NOMO-1 (cell line): ENCODE results near the gene CNTNAP1.
"Not testable (repeated sequence)": the region's sequence is repeated elsewhere in the genome, so short reads cannot be mapped to it uniquely, and the experiment has no call there.

Experiments
- DNase-seq, 2 experiments: peaks; one replicate each; lab custom pipeline; 2025; ENCODE audit not compliant: unreplicated experiment in 2 of 2; lab: John Stamatoyannopoulos, UW

Gene CNTNAP1

DNA sequence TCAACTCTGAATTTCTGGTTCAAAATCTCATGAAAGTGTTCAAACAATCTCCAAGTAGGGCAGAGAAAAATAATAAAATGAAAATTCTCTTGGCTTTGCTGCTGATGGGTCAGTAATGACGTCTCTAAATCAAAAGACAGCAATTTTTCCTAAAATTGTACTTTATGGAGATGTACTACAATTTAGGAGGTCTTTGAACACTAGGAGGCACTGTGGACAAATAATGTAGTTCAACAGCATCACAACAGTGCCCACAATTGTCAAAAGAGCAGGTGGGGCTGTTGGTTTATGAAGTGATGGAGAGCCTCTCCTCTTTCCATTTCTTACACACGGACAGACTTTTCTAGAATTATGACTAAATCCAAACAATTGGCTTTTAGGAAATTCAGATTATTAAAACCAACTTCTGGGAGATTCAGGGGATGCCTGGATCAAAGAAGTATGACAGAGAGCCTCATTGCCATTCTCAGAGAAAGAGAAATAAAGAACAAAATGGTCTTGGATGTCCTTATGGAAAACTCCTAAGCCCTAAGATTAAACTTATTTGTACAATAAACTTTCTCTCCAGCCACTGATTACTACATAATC, 38.8 kb downstream of the CNTNAP1 start:
- peak; percentile 17 to 62 for DNase-seq

DNA sequence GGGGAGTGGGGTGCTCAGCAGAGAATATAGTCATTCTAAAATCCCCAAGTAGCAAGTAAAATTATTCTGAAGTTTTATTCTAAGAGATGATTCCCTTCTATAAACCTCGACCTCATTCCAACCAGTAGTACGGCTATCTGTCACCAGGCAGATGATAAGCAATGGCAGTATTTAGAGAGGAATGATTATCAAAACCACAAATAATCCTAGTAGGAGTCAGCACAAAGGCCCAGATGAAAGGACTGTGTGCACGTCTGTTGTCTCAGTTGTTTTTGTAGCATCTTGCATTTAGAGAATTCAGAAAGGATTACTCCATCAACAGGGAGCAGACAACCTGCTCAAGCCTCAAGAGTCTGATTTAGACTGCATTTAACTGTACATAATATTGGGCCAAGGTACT, 41.3 kb downstream of the CNTNAP1 start:
- no peak for DNase-seq

GRCh38 chr17:42725143-42725542, 42.8 kb downstream of the CNTNAP1 start:
- DNase-seq, result no peak

DNA sequence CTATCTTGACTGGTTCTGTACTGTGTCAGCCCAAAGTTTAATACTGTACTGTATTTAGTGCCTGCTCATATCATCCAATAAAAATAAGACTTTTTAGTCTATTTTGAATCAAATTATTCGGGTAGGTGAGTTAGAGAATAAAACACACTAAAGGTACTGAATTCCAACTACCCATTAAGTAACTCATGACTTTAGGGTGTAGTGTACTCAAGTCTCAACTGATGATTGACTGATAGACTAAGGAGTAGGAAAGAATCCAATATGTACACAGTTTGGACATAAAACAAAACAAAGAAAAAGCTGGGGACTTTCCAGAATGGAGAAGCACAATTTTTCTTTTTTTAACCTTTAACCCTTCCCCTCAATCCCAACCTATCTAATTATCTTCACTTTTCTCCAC, 58.4 kb downstream of the CNTNAP1 start:
- DNase-seq, result no peak

DNA sequence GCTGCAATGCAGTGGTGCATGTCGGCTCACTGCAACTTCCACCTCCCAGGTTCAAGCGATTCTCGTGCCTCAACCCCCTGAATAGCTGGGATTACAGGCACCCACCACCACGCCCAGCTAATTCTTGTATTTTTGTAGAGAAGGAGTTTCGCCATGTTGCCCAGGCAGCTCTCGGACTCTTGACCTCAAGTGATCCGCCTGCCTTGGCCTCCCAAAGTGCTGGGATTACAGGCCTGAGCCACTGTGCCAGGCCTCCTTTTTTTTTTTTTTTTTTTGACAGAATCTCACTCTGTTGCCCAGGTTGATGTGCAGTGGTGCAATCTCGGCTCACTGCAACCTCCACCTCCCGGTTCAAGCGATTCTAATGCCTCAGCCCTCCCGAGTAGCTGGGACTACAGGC, 60.6 kb downstream of the CNTNAP1 start:
- not testable (repeated sequence) for DNase-seq

GRCh38 chr17:42743595-42744282, 61.4 kb downstream of the CNTNAP1 start:
- no peak for DNase-seq

DNA sequence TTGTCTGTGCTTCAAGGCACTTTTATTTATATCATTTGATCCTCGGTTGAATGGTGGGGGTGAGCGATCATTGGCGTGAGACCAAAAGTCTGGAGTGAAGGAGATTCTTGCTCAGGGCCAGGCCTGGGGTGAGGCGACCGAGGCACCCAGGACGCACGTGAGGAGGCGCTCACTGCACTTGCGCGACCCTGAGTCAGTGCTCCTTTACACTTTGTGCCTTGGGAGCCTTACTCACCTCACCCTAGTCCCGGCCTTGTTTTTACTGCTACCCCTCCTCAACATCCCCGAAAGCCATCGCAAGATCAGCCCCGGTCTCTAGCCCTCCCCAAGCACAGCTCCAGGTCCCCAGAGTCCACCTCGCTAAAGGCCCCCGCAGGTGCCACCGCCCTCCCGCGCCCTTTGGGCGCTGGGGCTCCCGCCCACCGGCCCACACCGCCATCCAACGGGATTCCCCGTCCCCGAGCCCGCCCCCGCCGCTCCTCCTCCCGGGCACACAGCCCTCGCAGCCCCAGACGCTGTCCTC, 62.0 kb downstream of the CNTNAP1 start:
- no peak for DNase-seq

GRCh38 chr17:42744806-42745617, 62.7 kb downstream of the CNTNAP1 start, which contains the start of gene EZH1:
Gene EZH1, minus strand, starts transcription at chr17:42745040. Its CDS starts 16,099 bp downstream, at chr17:42728941.
- DNase-seq, result peak; percentile 85 to 89

DNA sequence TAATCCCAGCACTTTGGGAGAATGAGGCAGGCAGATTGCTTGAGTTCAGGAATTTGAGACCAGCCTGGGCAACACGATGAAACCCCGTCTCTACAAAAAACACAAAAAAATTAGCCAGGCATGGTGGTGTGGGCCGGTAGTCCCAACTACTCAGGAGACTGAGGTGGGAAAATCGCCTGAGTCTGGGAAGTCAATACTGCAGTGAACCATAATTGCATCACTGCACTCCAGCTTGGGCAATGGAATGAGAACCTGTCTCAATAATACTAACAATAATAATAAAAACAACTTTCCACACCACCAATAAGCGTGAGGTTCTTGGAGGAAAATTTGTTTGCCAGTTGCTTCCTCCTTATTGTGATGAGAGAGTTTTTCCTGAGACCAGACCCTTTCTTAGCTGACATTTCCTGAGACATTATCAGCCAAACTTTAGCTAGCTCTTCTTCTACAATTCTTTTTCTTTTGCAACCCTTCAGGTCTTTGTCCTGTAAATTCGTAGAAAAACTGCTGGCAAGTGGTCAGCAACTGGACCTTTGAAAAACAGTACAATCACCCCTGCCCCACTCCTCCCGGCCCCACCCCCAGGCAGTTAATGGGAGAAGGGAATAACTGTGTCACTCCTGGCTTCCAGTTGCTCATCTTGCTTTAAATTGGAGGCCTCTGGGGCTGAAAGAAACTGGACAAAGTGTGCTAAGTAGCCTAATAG, 66.0 kb downstream of the CNTNAP1 start:
- no peak for DNase-seq

- no peak for DNase-seq
Measured at GRCh38 chr17:42748908-42749798, 66.8 kb downstream of the CNTNAP1 start.
